ENCODE measurements around the gene DBNDD1.
A peak's percentile ranks its signal among the peaks of the same experiment; 100 is the strongest.
"Not testable (repeated sequence)": the region's sequence is repeated elsewhere in the genome, so short reads cannot be mapped to it uniquely, and the experiment has no call there.

DBNDD1 gene

GRCh38 chr16:89986600-89986999 is 32.7 kb downstream of the DBNDD1 start:
- DNase-seq: no peak

GRCh38 chr16:89985219-89985618 is 34.0 kb downstream of the DBNDD1 start:
- no peak for DNase-seq

- no peak for DNase-seq
These were observed 35.0 kb downstream of the DBNDD1 start for GRCh38 chr16:89984216-89984615.

GRCh38 chr16:89983536-89983935 is 35.7 kb downstream of the DBNDD1 start:
- no peak for DNase-seq

- no peak for DNase-seq
These were observed 36.9 kb downstream of the DBNDD1 start for GRCh38 chr16:89982318-89982717.

- no peak for DNase-seq
These were observed 37.8 kb downstream of the DBNDD1 start for GRCh38 chr16:89981414-89981813.

- no peak for DNase-seq
These were observed 44.4 kb downstream of the DBNDD1 start for GRCh38 chr16:89974870-89975269.

GRCh38 chr16:89973654-89974335 is 45.5 kb downstream of the DBNDD1 start:
- DNase-seq: no peak

GRCh38 chr16:89973235-89973634 is 46.0 kb downstream of the DBNDD1 start:
- DNase-seq: peak; percentile 11

- DNase-seq: peak; percentile 91
These were observed 46.7 kb downstream of the DBNDD1 start for GRCh38 chr16:89972244-89973234.

GRCh38 chr16:89971495-89972243 is 47.6 kb downstream of the DBNDD1 start:
- DNase-seq: peak; percentile 6

- DNase-seq: no peak
These were observed 49.4 kb downstream of the DBNDD1 start for GRCh38 chr16:89969741-89970410.

- DNase-seq: not testable (repeated sequence)
These were observed 51.2 kb downstream of the DBNDD1 start for GRCh38 chr16:89968074-89968473.

GRCh38 chr16:89967436-89967835 is 51.8 kb downstream of the DBNDD1 start:
- DNase-seq: not testable (repeated sequence)

- no peak for DNase-seq
These were observed 52.5 kb downstream of the DBNDD1 start for GRCh38 chr16:89966756-89967155.

GRCh38 chr16:89965447-89966225 is 53.6 kb downstream of the DBNDD1 start:
- DNase-seq: no peak

- no peak for DNase-seq
These were observed 55.1 kb downstream of the DBNDD1 start for GRCh38 chr16:89964201-89964600.

GRCh38 chr16:89962754-89963498 is 56.3 kb downstream of the DBNDD1 start:
- no peak for DNase-seq

- DNase-seq: no peak
These were observed 57.3 kb downstream of the DBNDD1 start for GRCh38 chr16:89961920-89962319.

GRCh38 chr16:89960966-89961365 is 58.3 kb downstream of the DBNDD1 start:
- no peak for DNase-seq

- no peak for DNase-seq
These were observed 60.7 kb downstream of the DBNDD1 start for GRCh38 chr16:89958596-89958995.
